HCT116 (cell line): ENCODE data around the gene ACER3. TPM values are rescaled to one million over a fixed set of nuclear protein-coding genes. Genes with fewer than 3 reads are reported as not detected.

Experiments
- ATAC-seq: fragments of 200-7000 bp; cut with Tn5 transposase; 2 replicates; pipeline ENCODE4 v1.9.1; 2020; ENCODE audit warnings: mild to moderate bottlenecking, moderate library complexity
- BruUV-seq: library from RNA; stranded (reverse); fragments of 400-500 nt; replicated peaks from 2 replicates; lab custom pipeline; 2021; lab: Mats Ljungman, UMichigan
- CTCF ChIA-PET: fragments of 300-600 bp; sonication (Branson Sonifier 250); formaldehyde crosslinking; loops from one replicate; lab custom pipeline; 2021; ENCODE audit warnings: antibody characterized with exemption; lab: Charles Lee
- POLR2A ChIA-PET: fragments of 300-600, 350-600 bp; sonication (Branson Sonifier 250); formaldehyde crosslinking; loops from one replicate; lab custom pipeline; 2021; ENCODE audit warnings: antibody characterized with exemption; lab: Charles Lee
- RAD21 ChIA-PET, 2 experiments: fragments of 300-600 bp; sonication (Branson Sonifier 250); formaldehyde crosslinking; loops; one replicate each; lab custom pipeline; 2023; ENCODE audit warnings: low total read pairs in 2 of 2; ENCODE audit not compliant: uncharacterized antibody in 2 of 2, unreplicated experiment in 2 of 2, low non-redundant PET in 1 of 2; lab: Charles Lee
- DNase-seq: peaks from one replicate; pipeline ENCODE4 v3.0.0-alpha.2; 2010; ENCODE audit warnings: low read depth, low spot score
- H2AFZ ChIP-seq: fragments of 200-600 bp; shearing (Covaris generic), sonication (generic); 2 replicates; pipeline ENCODE4 v1.6.1; 2017; ENCODE audit warnings: low read depth, mixed run types, mixed read lengths, antibody characterized with exemption, low read length; ENCODE audit not compliant: poor library complexity, severe bottlenecking
- H3K27ac ChIP-seq: 2 replicates; pipeline ENCODE4 v1.5.1; 2012; ENCODE audit warnings: low read depth, low read length
- H3K27me3 ChIP-seq: fragments of 200-600 bp; sonication (generic); 2 replicates; pipeline ENCODE4 v1.6.1; 2016; ENCODE audit warnings: mixed run types, low read length, mixed read lengths; ENCODE audit not compliant: insufficient read depth
- H3K36me3 ChIP-seq, 2 experiments: fragments of 200-500 bp in 1 of 2; fragments of 200-600 bp in 1 of 2; sonication (Bioruptor generic) in 1 of 2; sonication (generic) in 1 of 2; 2 replicates each; pipeline versions ENCODE4 v1.5.1 to v1.6.1; 2014 to 2016; ENCODE audit warnings: low read length in 2 of 2, inconsistent platforms in 1 of 2, mixed read lengths in 1 of 2, mixed run types in 1 of 2; ENCODE audit not compliant: insufficient read depth in 2 of 2, control insufficient read depth in 1 of 2
- H3K4me1 ChIP-seq, 2 experiments: fragments of 200-600 bp in 1 of 2; sonication (generic) in 1 of 2; 2 replicates each; pipeline versions ENCODE4 v1.5.1 to v1.6.1; 2012 to 2017; ENCODE audit warnings: low read length in 2 of 2, inconsistent platforms in 1 of 2, mild to moderate bottlenecking in 1 of 2, mixed read lengths in 1 of 2, mixed run types in 1 of 2, moderate library complexity in 1 of 2; ENCODE audit not compliant: insufficient read depth in 2 of 2, control insufficient read depth in 1 of 2
- H3K4me2 ChIP-seq: fragments of 200-600 bp; sonication (generic); 2 replicates; pipeline ENCODE4 v1.6.1; 2017; ENCODE audit warnings: mixed run types, low read length, mixed read lengths
- H3K4me3 ChIP-seq, 2 experiments: fragments of 200-600 bp in 1 of 2; sonication (generic) in 1 of 2; replicated peaks in 1 of 2; 2 replicates each; pipeline ENCODE4 v1.5.1; 2011 to 2016; ENCODE audit warnings: low read length in 2 of 2, control low read depth in 1 of 2, low read depth in 1 of 2, mild to moderate bottlenecking in 1 of 2, mixed read lengths in 1 of 2, mixed run types in 1 of 2
- H3K79me2 ChIP-seq: fragments of 200-600 bp; sonication (generic); 2 replicates; pipeline ENCODE4 v1.6.1; 2017; ENCODE audit warnings: mild to moderate bottlenecking, mixed run types, low read length, moderate library complexity, mixed read lengths; ENCODE audit not compliant: insufficient read depth
- H3K9ac ChIP-seq: fragments of 200-600 bp; sonication (generic); 2 replicates; pipeline ENCODE4 v1.6.1; 2016; ENCODE audit warnings: low read length, mixed read lengths
- H3K9me2 ChIP-seq: fragments of 200-600 bp; sonication (generic), shearing (Covaris generic); 2 replicates; pipeline ENCODE4 v1.6.1; 2017; ENCODE audit warnings: mixed run types, mild to moderate bottlenecking, moderate library complexity; ENCODE audit not compliant: insufficient read depth
- H3K9me3 ChIP-seq, 2 experiments: fragments of 200-500 bp in 1 of 2; fragments of 200-600 bp in 1 of 2; sonication (Bioruptor generic) in 1 of 2; sonication (generic) in 1 of 2; 2 replicates each; pipeline ENCODE4 v1.6.1; 2014 to 2017; ENCODE audit warnings: low read length in 2 of 2, mixed read lengths in 2 of 2, inconsistent platforms in 1 of 2, low read depth in 1 of 2, mild to moderate bottlenecking in 1 of 2, mixed run types in 1 of 2, moderate library complexity in 1 of 2; ENCODE audit not compliant: control insufficient read depth in 1 of 2, insufficient read depth in 1 of 2
- H4K20me1 ChIP-seq: fragments of 200-600 bp; sonication (generic), shearing (Covaris generic); 2 replicates; pipeline ENCODE4 v1.6.1; 2017; ENCODE audit warnings: mixed run types, mild to moderate bottlenecking, moderate library complexity; ENCODE audit not compliant: insufficient read depth
- CBX3 ChIP-seq: IDR thresholded peaks from 2 replicates; pipeline ENCODE4 v1.6.1; 2012; ENCODE audit warnings: low read depth
- CTCF ChIP-seq, 3 experiments: fragments of 200-600 bp in 1 of 3; sonication (generic) in 1 of 3; IDR thresholded peaks in 2 of 3; conservative IDR thresholded peaks in 1 of 3; 2 replicates each; pipeline ENCODE4 v1.5.1; 2012 to 2017; ENCODE audit warnings: low read depth in 2 of 3, low read length in 2 of 3, antibody characterized with exemption in 1 of 3, borderline replicate concordance in 1 of 3, control low read depth in 1 of 3, mild to moderate bottlenecking in 1 of 3, mixed read lengths in 1 of 3, mixed run types in 1 of 3, moderate library complexity in 1 of 3; ENCODE audit not compliant: insufficient read depth in 1 of 3
- JUND ChIP-seq: IDR thresholded peaks from 2 replicates; pipeline ENCODE4 v1.6.1; 2012
- MAX ChIP-seq: IDR thresholded peaks from 2 replicates; pipeline ENCODE4 v1.6.1; 2012
- RAD21 ChIP-seq: IDR thresholded peaks from 2 replicates; pipeline ENCODE4 v1.6.1; 2012; ENCODE audit warnings: low read depth, mild to moderate bottlenecking
- YY1 ChIP-seq: IDR thresholded peaks from 2 replicates; pipeline ENCODE4 v1.6.1; 2011; ENCODE audit warnings: low read length, low read depth, moderate library complexity, mild to moderate bottlenecking; ENCODE audit not compliant: insufficient replicate concordance; ENCODE audit errors: extremely low read depth
- intact Hi-C: fragments of 100-400 bp; cut with micrococcal nuclease; formaldehyde crosslinking; loops from 2 replicates; pipeline ENCODE4 v1.10.0; 2022
- total RNA-seq: library from RNA; stranded (reverse); gene quantifications from one replicate; pipeline ENCODE4 v1.2.1, GENCODE V29; 2021; ENCODE audit not compliant: unreplicated experiment

ACER3 gene
- total RNA-seq, 1 experiment from 2014 or later: 19.1 TPM

- intact Hi-C loops: loop anchor here (1.0 to 5.0 kb wide), 3 partner anchors 126 to 501 kb away; no protein-coding TSS in a partner anchor
- H3K27ac ChIP-seq: no peak overlapping the region
- ChIA-PET POLR2A (no interaction called here), CTCF (interaction anchor here (1.1 to 4.4 kb wide), 7 partner anchors 9 to 312 kb away, joined by 3 to 69 read pairs (median 5); partner anchors contain the start of gene B3GNT6), RAD21 (interaction anchor here (1.3 to 1.7 kb wide), 3 partner anchors 45 to 126 kb away, joined by 3 to 11 read pairs (median 5); no protein-coding TSS in a partner anchor)
- DNase-seq (peak; percentile 37), ATAC-seq (peak; percentile 89)
- no peaks in the 10 kb centered on the region for H3K9me2 ChIP-seq
- peaks cover 2 to 20% of the 10 kb centered on the region in 2 experiments; a peak in 3 of 4 replicates for H3K4me1 ChIP-seq
- peak overlapping the region; percentile 90 for H3K4me2 ChIP-seq
- no peaks in the 10 kb centered on the region for H3K27me3 ChIP-seq
- no TSS peak for BruUV-seq
- H3K9me3 ChIP-seq: no peaks in the 10 kb centered on the region
- H2AFZ ChIP-seq: peak overlapping the region; percentile 100
- H3K9ac ChIP-seq: 0 out of 2 replicates have a peak overlapping the region, but pooled peaks have one; percentile 9
- no peaks in the 10 kb centered on the region for H4K20me1 ChIP-seq
- no peaks in the 10 kb centered on the region for H3K36me3 ChIP-seq
- TF ChIP-seq CBX3 (peak; percentile 58; the same call in 1 of the 2 replicates), MAX (peak; percentile 75), YY1 (peak; percentile 64), JUND (no peak), RAD21 (peak; percentile 95), CTCF (IDR thresholded peaks at IDR 0.05 in 2 of 3, conservative IDR thresholded peaks at IDR 0.05 in 1 of 3; ENCODE audit: borderline replicate concordance in 1 of 3, insufficient read depth in 1 of 3, low read depth in 2 of 3, low read length in 2 of 3) (peak; percentile 96 to 99 (median 99))
- H3K79me2 ChIP-seq: no peaks in the 10 kb centered on the region
- H3K4me3 ChIP-seq: peak overlapping the region; percentile 33 to 53
Observed at GRCh38 chr11:77046060-77046501, 185.4 kb downstream of the ACER3 start.
